T1000 (cell line): ENCODE measurements around the gene MAPT.
"Not testable (repeated sequence)": the region's sequence is repeated elsewhere in the genome, so short reads cannot be mapped to it uniquely, and the experiment has no call there.

Experiments
- DNase-seq: peaks from one replicate; lab custom pipeline; 2025; ENCODE audit warnings: mixed read lengths; lab: John Stamatoyannopoulos, UW

The MAPT gene

DNA sequence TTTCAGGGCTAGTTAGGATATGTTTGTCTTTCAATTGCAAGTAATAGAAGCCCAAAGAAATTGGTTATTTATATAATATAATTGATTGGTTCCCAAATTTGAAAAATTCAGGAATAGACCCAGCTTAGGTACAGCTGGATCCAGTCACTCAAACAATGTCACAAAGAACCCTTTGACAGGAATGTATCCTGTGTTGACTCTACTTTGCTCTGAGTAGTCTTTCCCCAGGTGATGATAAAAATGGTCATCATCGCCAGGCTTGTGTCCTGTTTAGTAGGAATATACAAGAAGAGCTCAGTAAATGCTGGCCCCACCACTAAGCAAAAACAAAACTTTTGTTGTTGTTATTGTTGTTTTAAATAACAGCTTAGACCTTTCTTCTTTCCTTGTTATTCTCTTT, 35.0 kb downstream of the MAPT start:
- no peak for DNase-seq

DNA sequence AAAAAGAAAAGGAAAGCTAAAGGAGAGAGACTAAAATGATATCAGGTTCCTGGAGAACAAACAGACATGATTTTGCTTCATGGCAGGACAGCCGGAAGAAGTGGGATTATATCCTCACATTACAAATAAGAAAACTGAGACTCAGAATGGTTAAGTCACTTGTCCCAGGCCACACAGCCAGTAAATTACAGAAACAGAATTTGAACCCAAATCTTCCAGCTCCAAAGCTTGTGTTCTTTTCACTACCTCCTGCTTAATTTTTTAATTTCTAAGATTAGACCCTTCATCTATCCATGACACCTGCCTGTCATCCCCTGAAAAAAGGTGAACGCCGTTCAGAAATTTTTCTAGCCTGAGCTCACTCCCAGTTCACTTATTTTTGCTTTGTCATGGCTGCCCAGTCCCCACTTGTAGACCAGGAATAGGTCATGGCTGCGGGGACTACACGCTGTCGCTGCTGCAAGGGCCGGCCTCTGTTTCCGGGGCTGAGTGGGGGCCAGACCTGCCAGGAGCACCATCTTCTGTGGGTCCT, 36.1 kb downstream of the MAPT start:
- DNase-seq = no peak

DNA sequence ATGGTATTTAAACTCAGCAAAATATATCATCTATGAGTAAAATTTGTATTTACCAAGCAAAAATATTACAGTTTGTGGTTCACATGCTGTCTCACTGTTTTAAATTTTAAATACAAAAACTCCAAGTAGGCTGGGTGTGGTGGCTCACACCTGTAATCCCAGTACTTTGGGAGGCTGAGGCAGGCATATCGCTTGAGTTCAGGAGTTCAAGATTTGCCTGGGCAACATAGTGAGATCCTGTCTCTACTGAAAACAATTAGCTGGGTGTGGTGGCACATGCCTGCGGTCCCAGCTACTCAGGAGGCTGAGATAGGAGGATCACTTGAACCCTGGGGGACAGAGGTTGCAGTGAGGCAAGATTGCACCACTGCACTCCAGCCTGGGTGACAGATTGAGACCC, 37.3 kb downstream of the MAPT start:
- DNase-seq = no peak

DNA sequence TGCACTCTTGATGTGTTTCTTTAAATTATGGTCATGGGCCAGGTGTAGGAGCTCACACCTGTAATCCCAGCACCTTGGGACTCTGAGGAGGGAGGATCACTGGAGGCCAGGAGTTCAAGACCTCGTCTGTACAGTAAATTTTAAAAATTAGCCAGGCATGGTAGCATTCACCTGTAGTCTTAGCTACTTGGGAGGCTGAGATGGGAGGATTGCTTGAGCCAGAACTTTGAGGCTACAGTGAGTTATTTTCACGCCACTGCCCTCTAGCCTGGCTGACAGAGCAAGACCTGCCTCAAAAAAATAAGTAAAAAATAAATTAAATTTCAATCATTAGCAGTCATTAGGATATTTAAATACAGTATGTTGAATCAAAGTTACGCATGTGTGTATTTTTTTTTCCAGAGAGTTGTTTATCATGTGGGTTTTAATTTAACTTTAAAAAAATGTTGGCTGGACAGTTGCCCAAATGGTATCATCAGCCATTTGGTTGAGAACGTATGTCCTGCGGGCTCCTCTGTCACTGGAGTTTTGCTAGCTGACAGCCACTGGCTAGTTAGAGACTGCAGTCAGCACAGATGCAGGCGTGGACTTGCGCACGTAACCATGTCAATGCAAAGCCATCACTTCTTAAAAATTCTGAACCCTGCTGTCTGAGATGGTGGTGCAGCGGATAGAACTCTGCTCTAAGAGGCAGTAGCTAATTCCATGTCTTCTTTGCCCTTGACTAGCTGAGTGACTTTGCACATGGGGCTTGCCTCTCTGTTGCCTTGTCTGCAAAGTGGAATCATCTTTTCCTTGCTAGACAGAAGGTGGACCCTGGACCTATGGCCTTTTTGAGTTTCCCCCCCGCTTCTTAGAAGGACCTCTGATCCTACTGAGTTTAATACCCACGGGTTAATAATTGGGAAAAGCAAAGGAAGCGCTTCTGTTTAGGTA, 40.0 kb downstream of the MAPT start:
- DNase-seq = no peak

DNA sequence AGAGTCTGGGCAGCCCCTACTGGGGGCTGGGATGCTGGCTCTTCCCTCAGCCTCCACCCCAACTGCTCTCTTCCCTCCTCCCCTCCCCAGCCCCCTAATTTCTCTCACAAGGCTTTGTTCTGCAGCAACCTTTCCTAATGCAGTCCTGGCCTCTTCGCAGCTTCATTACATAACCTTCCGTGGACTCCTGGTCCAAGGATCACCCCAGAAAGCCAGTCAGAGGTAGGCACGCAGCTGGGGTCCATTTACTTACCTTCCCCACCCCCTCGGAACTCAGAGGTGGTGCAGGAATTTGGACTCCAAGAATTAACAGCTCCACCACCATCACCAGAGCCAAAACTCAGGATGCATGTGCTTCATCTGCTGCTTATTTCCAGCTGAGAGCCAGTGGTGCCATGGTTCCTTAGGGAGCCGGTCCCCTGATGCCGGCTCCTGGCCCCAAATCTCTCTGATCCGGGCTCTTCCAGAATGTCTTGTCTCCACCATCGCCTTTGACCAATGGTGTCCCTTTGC, 40.9 kb downstream of the MAPT start:
- no peak for DNase-seq

DNA sequence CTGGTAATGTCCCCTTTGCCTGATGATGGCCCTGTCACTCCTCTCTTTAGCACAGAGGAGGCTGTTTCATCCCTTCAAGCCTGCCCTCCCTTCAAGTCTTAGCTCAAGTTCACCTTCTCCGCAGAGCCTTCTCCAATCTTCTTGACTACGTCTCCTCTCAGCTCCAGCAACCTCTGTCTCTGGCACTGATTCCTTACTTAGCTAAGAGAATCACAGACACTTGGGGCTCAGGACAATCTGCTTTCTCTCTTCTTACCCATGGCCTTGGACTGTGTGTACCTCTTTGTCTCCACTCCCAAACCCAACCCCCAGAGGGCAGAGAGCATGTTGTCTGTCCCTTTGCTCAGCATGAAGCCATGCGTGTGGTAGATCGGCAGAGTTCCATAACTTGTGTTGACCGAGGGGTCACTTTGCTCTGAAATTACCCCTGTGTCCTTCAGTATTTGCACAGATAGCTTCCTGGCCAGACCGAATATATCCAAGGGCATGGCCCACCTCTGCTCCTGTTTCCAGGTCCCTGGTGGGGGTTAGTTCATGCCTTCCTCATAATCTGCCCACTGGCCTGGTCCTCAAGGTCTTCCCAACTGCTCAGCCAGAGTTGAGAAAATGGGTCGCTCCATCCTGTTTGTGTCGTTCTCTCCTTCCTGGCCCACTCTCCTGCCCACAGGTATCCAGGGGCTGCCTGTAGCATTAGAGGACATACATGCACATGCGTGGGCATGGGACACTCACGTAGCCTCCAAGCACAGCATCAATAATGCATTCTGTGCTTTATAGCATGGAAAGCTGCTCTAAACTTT, 41.6 kb downstream of the MAPT start:
- no peak for DNase-seq

DNA sequence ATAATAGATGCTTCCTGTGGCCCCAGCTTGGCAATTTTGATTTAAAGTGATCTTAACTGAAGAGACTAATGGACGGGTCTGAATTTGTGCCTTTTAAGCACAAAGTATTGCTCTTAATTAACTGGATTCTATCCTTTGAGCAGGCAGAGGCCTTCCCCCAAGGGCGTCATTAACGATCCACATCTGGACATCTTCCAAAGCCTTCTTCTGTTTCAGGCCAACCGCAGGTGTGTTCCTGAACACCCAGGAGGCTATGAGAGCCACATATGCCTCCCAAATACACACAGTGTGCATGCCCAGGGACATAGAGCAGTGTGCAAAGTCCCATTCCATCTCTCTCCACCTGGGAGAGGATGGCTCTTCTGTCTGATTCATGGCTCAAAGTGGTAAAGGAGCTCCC, 42.3 kb downstream of the MAPT start:
- no peak for DNase-seq

DNA sequence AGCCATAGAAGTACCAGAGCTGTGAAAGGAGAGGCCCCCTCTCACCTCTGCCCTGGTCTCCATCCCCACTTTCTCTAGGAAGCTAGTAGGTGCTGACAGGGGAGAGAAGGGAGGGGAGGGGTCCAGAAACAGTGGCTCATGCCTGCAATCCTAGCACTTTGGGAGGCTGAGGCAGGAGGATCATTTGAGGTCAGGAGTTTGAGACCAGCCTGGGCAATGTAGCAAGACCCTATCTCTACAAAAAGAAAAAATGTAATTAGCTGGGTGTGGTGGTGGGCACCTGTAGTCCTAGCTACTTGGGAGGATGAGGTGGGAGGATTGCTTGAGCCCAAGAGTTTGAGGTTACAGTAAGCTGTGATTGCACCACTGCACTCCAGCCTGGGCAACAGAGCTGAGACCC, 42.8 kb downstream of the MAPT start:
- DNase-seq = not testable (repeated sequence)

DNA sequence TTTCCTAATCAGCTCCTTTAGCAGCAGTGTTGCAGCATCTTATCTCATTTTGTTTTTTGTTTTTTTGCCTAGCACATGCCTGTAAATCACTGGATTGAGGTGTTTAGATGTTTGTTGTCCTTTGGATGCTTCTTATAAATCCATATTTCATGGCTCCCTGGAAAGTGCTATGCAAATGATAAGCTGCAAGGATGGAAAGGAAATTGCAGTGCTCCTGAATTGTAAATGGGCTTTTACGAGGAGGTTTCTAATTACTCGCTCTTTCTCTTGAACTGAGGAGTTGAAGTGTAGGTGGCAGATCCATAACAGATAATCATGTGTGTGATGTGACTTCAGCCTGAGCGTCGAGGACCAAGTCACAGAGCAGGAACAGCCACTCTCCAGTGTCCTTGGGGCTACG, 45.0 kb downstream of the MAPT start:
- DNase-seq = no peak

DNA sequence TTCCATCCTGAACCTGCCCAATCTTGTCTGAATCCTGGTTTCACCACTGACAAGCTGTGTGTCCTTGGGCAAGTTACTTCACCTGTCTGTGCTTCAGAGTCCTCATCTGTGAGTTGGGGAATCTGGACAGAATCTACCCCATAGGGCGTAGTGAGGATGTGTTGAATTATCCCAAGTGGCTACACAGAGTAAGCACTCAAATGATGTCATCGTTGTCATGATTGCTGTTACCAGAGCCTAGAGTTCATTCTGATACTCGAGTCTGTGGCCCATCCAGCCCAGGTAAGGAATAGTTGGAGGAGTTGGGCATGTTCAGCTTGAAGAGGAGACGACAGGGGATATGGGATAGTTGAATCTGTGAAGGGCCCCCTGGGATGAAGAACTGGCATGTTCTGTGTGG, 45.9 kb downstream of the MAPT start:
- DNase-seq = no peak

DNA sequence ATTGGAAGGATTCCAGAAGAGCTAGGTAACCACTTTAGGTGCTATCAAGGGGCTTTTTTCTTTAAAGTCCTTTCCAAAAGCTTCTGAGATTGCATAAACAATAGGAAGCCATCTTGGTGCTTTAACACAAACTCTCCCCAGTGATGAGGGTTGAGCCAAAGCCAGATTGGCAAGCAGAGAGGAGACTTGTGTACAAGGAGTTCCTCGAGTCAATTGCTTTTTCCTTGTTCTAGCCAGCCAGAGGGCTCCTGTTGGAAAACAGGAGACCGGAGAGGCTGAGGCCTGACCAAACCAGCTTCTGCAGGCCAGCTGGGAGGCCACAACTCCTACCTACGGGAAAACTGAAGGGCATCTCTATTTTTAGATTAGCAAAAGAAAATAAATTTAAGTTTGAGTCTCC, 46.5 kb downstream of the MAPT start:
- no peak for DNase-seq

DNA sequence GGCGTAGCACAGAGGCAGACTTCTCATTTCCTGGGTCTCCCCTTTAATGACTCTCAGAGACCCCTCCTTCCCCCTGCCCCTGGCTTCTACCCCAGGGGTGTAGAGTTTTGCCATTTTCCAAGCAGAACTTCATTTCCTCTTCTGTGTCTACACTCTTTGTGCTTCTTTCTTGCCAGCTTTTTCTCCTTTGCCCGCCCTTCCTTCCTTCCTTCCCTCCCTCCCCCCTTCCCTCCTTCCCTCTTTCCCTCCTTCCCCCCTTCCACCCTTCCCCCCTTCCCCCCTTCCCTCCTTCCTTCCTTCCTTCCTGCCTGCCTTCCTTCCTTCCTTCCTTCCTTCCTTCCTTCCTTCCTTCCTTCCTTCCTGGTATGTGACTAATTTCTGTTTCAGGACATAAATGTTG, 47.0 kb downstream of the MAPT start:
- DNase-seq = no peak

DNA sequence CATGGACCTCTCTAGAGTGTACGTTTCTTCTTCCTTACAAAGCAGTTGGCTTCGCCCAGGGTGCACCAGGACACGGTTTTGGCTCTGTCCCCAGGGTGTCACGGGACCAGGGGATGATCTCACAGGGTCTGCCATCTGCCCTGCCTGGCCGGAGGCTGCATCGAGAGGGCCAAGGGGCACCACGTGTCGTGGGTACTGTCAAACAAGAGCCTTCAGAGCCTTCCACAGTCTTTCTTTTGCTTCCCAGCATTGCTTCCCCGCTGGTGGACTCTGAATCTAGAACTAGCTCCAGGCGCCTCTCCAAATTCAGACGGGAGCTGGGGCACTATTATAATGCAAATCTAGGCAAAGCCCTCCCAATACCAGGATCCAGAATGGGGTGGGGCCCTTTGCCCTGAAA, 47.9 kb downstream of the MAPT start:
- no peak for DNase-seq

DNA sequence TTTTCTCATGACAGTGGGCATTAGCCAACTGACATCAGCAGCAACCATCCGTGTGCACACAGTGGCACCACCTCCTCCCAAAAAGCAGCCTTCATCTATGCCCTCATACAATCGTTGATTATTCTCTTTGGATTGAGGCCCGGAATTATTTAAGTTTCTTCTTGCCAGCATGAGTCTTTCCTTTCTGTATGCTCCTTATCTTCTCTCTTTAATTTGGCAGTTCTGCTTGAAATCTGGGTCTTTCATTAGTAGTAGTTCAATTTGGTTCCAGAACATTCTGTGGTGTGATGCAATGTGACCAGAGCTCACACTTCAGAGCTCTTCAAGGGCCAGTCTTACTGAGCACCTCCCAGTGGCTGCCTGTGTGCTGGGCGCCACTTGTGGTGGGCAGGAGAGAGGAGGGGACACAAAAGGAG, 52.5 kb downstream of the MAPT start:
- no peak for DNase-seq

DNA sequence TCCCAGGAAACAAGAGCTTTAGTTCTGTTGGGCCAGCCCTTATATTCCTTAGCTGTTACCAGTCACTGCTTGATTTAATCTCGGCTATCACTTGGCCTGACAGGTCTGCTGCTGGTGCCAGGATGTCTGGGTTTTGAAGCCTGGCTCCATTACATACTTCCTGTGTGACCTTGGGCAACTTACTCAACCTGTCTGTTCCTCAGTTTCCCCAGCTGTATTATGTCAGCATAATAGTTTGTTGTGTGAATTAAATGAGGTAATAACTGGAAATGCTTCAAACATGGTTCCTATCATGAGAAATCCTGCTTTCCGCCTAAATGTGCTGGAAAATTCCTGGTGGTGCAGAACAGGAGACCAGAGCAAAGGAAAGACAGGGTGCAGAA, 54.1 kb downstream of the MAPT start:
- DNase-seq = no peak

DNA sequence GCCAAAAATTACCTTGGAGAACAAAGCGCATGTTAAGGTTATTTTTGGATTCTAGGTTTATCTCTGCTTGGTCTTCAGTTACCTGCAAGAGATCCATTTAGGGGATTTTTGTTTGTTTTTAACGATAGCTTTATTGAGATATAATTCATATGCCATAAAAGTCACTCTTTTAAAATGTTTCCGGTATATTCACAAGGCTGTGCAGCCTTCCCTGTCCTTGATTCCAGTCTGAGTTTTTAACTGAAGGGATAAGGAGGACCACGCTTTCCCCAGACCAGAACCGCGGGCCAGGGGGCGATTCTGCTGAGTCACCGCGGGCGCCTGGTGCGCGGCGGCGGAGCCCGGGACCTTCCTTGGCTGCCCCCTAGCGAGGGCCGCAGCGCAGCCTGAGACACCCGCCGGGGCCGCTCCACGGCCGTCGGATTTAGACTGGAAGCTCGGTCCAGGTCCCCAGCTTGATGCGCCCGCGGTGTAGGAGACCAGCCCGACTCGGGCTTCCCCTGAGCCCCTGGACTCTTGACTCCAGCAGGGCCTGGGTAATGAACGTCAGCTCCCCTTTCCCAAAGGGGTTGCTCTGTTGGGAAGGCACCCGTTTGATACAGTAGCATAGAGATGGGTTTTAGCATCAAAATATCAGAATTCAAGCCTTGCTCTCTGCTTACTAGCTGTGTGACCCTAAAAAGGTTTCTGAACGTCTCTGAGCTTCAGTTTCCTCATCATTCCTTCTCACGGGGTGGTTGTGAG, 54.7 kb downstream of the MAPT start:
- DNase-seq = no peak

DNA sequence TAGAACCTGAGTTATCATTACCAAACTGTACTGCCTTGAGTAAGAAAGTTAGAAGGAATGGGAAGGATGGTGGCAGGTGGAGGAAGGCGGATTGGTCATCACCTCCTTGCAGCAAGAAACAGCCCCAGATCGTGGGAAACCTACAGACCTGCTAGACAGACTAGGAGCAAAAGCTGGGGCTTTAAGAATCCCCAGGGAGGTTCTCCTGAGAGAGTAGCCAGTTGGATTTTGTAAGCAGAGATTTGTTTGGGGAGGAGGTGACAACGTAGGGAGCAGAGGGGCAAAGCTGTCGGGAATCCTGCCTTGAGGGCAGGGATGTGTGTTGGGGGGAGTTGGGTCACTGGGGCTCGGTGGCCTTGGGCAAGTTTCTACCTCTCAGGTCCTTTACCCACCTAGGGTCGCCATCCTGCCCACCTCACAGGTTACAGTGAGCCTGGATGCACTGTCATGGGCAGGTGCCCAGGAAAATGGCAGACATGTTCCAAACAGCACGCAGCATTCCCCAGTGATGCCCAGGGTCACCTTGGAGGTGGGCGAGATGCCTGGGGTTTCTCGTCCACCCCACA, 55.5 kb downstream of the MAPT start:
- no peak for DNase-seq

DNA sequence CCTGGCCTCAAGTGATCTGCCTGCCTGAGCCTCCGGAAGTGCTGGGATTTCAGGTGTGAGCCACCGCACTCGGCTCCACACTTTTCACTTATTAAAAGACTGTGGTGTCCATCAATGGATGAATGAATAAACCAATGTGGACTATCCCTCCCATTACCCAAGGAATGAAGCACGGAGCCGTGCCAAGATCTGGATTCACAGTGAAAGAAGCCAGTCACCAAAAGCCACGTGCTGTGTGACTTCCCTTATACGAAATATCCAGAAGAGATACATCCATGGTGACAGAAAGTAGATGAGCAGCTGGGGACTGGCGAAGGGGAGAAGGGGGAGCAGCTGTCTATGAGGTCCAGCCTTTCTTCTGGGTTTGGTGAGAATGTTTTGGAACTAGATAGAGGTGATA, 56.5 kb downstream of the MAPT start:
- DNase-seq = no peak

DNA sequence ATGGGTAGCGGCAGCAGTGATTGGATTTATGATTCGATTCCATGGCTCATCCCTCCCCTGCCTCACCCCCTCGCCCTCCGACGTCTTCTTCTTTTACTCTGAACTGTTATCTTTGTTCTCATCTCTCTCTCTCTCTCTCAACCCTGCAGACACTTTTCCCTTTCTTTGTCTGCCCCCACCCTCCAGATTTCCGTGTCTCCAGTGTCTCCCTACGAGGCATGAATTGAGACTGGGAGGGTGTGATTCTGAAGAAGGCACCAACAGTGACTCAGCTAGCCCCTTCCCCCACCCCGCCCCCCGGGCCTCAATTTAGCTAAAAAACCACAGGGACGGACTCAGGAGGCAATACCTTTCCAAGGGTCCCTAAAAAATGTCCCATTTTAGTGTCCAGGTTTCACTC, 57.0 kb downstream of the MAPT start:
- no peak for DNase-seq

DNA sequence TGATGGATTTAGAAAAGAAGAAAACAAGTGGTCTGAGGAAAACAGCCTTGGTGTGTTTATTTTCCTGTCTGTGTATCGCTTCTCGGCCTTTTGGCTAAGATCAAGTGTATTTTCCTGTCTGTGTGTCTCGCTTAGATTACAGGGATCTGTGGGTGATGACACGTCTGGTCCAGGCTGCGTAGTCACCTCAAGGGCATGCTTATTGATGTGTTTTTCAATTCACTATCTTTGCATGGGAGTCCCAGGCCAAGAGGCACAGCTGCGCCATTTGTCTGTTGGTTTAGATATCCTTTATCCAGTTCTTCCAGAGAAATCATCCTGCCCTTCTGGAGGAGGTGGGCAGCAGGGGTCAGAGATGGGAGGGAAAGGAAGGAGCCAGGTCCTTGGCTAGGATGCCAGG, 57.6 kb downstream of the MAPT start:
- DNase-seq = no peak

DNA sequence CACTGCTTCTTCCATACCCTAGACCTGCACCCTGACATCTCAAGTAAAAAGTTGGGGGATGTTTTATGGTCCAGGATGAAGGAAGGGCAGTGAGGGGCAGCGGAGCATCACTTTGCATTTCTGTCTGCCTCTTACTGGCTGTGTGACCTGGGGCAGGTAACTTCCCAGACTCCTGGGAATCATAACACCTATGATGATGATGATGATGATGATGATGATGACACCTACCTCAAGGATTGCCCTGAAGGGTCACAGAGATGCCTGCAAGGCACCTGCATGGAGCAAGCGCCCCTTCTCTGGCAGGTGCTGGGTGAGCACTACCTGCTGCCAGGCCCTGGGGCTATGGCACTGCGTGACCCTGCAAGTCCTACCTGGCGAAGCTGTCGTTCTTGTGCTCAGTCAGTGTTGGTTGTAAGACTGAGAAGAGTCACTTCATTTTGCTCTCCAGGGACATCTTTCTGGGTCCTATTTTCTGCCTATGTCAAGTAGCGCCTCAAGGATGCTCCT, 58.5 kb downstream of the MAPT start:
- DNase-seq = no peak

DNA sequence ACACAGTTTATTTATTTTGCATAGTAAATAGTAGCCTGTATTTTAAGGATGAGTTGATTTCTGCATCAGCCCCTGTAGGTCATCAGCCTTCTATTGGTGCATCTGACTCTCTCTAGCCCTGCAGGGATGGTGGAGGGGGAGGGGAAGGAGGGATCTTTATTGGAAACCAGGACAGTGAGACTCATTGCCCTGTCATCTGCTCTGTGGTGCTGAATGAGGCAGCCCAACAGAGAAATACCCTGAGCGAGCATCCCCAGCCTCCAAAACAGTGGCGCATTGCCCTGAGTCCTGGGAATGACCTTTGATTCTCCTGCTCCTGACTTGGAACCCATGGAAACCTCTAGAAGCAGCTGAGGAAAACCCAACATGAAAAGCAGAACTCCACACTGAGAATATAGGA, 59.2 kb downstream of the MAPT start:
- DNase-seq = no peak
